ENCODE results near the gene TM4SF4. TPM values are rescaled to one million over a fixed set of nuclear protein-coding genes. Genes with fewer than 3 reads are reported as not detected.

Gene TM4SF4
- total RNA-seq, 1 donor = under 0.01 TPM

DNA sequence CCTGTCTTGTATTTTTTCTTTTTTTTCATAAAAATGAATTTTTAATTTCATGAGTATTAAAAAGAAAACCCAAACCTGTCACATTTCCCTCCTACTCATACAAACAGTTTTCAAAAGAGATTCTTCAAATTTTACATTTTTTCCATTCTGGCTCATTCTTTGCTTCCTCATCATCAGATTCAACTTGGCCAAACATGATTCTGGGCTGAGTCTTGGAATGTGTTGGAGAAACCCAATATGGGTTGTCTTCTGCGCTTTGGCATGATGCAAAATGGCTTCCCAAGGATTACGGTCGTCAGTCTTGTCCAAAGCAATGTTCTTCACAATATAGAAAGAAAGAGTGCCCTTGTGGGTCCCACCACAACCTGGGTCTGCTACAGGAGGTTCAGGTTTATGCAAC, 12.4 kb upstream of the TM4SF4 start:
- DNase-seq (ENCODE audit: low read depth) = no peak
- H3K4me3 ChIP-seq (ENCODE audit: low read depth, low read length) = no peak overlapping the region
- TF ChIP-seq, protein P1, sequence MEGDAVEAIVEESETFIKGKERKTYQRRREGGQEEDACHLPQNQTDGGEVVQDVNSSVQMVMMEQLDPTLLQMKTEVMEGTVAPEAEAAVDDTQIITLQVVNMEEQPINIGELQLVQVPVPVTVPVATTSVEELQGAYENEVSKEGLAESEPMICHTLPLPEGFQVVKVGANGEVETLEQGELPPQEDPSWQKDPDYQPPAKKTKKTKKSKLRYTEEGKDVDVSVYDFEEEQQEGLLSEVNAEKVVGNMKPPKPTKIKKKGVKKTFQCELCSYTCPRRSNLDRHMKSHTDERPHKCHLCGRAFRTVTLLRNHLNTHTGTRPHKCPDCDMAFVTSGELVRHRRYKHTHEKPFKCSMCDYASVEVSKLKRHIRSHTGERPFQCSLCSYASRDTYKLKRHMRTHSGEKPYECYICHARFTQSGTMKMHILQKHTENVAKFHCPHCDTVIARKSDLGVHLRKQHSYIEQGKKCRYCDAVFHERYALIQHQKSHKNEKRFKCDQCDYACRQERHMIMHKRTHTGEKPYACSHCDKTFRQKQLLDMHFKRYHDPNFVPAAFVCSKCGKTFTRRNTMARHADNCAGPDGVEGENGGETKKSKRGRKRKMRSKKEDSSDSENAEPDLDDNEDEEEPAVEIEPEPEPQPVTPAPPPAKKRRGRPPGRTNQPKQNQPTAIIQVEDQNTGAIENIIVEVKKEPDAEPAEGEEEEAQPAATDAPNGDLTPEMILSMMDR (IDR thresholded peaks at IDR 0.05; ENCODE audit: insufficient read depth, low read depth, low read length) = no peak

DNA sequence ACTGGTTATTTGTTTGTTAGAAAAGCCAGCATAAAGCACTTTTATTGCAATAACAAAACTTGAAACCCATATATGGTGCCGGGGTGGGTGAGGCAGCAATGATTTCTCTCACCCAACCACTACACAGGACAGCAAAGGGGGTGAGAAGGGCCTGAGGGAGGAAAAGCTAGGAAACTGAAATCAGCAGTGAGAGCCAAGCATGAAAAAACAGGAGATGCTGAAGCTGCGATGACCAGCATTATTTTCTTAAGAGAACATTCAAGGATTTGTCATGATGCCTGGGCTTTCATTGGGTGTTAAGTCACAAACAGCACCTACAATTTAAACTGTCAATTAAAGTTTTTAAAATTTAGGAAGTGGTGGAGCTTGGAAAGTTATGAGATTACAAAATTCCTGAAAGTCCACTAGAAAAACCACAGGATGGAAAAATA, 11.9 kb upstream of the TM4SF4 start:
- TF ChIP-seq, protein P1 (IDR thresholded peaks at IDR 0.05; ENCODE audit: insufficient read depth, low read depth, low read length) = no peak
- peak; percentile 51 for DNase-seq (ENCODE audit: low read depth)
- H3K4me3 ChIP-seq (ENCODE audit: low read depth, low read length) = no peak overlapping the region

DNA sequence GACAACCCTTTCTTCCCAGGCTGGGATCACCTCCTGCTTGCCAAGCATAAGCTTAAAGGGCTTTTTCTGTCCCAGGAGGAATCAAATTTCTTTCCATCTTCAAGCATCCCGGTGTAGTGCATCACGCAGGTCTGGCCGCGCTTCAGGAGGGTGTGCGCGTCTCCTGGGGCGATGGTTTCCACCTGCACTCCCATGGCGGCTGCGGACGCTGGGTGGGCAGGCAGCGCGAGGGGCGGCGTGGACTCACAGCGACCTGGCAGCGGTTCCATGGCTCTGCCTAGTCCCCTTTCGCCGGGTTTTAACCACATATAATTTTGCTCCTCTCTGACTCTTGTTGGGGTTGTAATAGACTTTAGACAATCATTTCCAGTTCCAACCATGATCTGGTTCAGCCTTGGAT, 10.6 kb upstream of the TM4SF4 start:
- no peak for DNase-seq (ENCODE audit: low read depth)
- H3K4me3 ChIP-seq (ENCODE audit: low read depth, low read length) = no peak overlapping the region
- TF ChIP-seq, protein P1 (IDR thresholded peaks at IDR 0.05; ENCODE audit: insufficient read depth, low read depth, low read length) = no peak

DNA sequence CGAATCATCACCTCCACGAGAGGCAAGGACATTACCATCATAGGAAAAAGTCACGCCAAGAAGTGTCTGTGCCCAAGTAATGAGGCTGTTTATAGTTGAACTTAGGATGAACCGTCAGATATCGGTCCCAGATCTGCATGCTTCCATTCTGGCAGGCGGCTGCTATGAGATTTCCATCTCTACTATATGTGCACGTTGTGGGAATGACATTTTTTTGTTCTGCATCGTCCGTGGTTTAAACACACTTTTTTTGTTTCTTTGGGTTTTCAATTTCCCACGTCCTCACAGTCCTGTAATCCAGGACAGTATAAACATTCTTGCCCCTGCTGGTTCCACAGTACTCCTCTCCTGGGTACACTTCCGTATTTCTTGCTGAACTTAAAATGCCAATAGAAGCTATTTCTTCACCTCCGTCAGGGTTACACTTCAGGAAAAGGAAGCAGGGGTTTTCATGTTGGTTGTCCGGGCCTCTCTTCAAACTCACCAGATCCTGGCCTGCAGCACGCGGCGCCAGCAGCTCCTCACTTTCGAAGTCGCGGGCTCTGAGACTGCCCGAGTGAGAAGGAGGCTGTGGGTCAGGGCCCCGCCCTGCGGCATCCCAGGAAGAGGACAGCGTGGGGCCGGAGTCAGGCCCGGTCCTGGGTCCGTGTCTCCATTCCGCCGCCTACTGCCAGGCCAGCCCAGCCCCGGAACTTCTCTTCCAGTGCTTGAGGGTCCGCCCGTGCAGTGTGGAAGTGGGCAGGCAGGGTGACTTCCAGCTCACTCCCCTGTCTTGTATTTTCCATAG, 9.8 kb upstream of the TM4SF4 start:
- no peak overlapping the region for H3K4me3 ChIP-seq (ENCODE audit: low read depth, low read length)
- TF ChIP-seq, protein P1 (IDR thresholded peaks at IDR 0.05; ENCODE audit: insufficient read depth, low read depth, low read length) = no peak
- DNase-seq (ENCODE audit: low read depth) = no peak

DNA sequence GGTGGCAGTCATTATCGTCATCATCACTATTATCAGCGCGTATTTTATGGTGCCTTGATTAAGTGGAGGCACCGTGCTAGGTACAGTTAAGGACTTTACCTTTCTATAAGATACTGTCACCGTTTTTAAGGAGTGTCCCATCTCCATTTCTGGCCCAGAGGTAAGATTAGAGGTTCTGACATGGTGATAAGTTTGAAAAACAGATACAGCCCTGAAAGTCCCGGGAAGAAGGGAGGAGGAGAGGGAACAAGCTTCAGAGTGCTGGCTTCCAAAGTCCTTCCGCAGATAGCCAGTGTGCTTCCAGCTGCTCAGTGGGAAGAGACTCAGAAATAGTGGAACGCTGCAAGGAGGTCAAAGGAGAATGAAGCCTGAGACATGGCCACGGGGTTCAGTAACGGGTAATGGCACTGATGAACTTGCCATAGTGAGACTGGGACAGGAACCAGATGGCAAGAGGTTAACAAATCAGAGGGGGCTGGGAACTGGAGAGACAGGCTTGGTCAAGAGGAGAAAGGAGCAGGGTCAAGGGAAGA, 9.1 kb upstream of the TM4SF4 start:
- TF ChIP-seq, protein P1 (IDR thresholded peaks at IDR 0.05; ENCODE audit: insufficient read depth, low read depth, low read length) = no peak
- no peak for DNase-seq (ENCODE audit: low read depth)
- H3K4me3 ChIP-seq (ENCODE audit: low read depth, low read length) = no peak overlapping the region

DNA sequence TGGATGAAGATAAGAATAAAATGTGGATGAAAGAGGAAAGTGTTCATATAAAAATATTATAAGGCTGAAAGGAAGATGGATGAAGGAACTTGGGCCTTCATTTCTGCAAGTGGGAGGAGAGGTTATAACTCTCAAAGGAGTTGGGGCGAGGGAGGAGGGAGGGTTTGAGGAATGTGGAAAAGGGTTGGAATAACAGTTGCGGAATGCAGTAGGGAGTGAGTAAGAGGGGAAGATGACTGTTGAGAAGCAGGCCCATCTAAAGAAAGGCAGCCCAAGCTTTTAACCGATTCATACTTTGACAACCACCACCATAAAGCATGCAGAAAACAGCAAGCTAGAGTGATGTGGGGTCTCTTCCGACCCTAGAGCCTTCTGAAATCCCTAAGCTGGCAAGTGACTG, 8.3 kb upstream of the TM4SF4 start:
- TF ChIP-seq, protein P1 (IDR thresholded peaks at IDR 0.05; ENCODE audit: insufficient read depth, low read depth, low read length) = no peak
- no peak overlapping the region for H3K4me3 ChIP-seq (ENCODE audit: low read depth, low read length)
- peak; percentile 56 for DNase-seq (ENCODE audit: low read depth)

Data from fibroblast of villous mesenchyme (primary cell).